T-helper 9 cell (primary cell): Measurements from ENCODE around the gene CMTM1.
"Not testable (repeated sequence)": the region's sequence is repeated elsewhere in the genome, so short reads cannot be mapped to it uniquely, and the experiment has no call there.

Experiments used
- DNase-seq: peaks from one replicate; pipeline ENCODE4 v3.0.0-alpha.2; 2020

CMTM1 gene

GRCh38 chr16:66563574-66564334, 2.5 kb upstream of the CMTM1 start:
- DNase-seq, result no peak

DNA sequence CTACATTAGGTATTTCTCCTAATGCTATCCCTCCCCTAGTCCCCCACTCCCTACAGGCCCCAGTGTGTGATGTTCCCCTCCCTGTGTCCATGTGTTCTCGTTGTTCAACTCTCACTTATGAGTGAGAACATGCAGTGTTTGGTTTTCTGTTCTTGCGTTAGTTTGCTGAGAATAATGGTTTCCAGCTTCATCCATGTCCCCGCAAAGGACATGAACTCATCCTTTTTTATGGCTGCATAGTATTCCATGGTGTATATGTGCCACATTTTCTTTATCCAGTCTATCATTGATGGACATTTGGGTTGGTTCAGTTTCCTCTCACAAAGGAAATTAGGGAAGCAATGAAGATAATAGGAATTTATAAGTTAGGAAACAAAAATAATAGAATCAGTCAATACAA, 1.0 kb downstream of the CMTM1 start:
- DNase-seq, result not testable (repeated sequence)

DNA sequence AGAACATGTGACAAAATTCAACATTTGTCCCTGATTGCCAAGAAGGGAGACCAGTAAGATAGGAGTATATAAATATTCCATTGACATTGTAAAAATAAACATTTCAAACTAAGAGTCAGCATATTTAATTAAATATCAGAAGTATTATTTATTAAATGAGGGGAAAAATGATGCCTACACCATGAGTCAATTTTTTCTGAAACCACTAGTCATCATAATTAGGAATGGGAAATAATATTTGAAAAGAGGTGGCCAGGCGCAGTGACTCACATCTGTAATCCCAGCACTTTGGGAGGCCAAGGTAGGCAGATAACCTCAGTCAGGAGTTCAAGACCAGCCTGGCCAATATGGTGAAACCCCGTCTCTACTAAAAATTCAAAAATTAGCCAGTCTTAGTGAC, 2.1 kb downstream of the CMTM1 start:
- no peak for DNase-seq

- no peak for DNase-seq
These were observed 2.9 kb downstream of the CMTM1 start for GRCh38 chr16:66569131-66569530.

- DNase-seq, result no peak
These were observed 3.7 kb downstream of the CMTM1 start for GRCh38 chr16:66569827-66570405.

- DNase-seq, result no peak
These were observed 6.1 kb downstream of the CMTM1 start for GRCh38 chr16:66572356-66572755.

- DNase-seq, result no peak
These were observed 7.8 kb downstream of the CMTM1 start for GRCh38 chr16:66574081-66574480.

- no peak for DNase-seq
These were observed 8.3 kb downstream of the CMTM1 start for GRCh38 chr16:66574531-66574930.

DNA sequence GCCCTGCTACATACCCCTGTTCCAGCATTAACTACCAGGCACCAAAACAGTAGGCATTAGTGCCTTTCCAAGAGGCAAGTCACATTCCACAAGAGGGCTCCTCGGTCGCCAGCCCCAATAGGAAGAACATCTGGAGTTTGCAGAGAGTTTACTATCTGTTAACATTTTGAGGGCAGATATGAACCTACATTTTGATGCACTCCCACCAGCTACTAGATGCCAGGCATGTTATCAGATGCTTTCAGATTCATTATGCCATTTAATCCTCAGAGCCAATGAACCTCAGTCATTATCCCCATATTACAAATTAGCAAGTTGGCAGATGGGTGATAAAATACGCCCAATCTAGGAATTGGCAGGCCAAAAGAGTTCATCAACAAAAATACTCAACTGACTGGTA, 8.8 kb downstream of the CMTM1 start:
- no peak for DNase-seq

DNA sequence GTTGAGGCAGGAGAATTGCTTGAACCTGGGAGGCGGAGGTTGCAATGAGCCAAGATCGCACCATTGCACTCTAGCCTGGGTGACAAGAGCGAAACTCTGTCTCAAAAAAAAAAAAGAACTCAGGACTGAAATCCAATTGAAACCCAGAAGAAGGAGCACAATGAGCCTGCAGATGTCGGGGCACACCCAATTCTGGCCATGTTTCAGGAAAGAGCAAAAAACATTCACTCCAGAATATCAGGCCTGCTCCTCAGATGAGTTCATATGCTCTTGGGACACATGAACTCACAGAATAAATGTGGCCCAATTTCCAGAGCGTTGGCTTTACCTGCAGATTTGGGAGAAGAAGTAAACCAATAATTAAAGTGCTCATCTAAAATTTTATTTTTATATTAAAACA, 10.1 kb downstream of the CMTM1 start:
- DNase-seq, result no peak

DNA sequence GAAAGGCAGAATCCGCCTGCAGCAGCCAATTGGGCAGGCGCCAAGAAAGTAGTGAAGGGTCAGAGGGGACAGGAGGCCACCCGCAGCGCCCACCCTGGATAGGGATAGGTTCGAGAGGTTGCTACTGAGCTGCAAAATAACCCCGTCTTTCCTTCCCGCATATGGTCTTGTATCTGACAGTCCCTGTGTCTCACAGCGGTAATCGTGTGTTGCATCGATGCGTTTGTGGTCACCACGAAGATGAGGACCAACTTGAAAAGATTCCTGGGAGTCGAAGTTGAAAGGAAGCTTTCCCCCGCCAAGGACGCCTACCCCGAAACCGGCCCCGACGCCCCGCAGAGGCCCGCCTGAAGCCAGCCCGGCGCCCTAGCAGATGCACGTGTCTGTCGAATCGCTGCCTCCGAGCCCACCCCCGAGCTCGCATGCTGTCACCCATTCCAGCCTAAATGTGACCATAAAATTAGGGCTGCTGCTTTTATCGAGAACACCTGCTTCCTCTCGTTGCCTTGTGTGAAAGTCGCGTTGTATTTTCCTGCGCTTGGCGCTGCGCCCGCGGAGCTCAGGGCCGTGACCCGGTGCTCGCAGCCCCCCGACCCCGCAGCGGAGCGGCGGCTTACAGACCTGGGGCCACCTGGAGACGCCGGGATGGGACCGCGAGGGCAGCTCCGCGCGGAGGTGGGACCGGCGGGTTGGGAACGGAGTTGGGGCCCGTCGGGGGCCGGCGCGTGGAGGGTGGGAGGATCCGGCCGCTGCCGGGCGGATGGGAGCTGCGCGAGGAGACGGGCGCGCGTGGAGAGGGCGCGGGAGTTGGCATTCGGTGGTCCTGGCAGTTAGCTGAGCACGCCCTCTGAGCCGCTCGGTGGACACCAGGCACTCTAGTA, 12.7 kb downstream of the CMTM1 start, which contains the start of gene CMTM2:
CMTM2 (plus strand) TSS at position 813 of the 881 bp plus-strand sequence. CDS start 145 bp downstream, outside the sequence.
- DNase-seq, result no peak

GRCh38 chr16:66580605-66581209, 14.5 kb downstream of the CMTM1 start:
- no peak for DNase-seq

- DNase-seq, result no peak
These were observed 15.2 kb downstream of the CMTM1 start for GRCh38 chr16:66581246-66581952.

- DNase-seq, result no peak
These were observed 19.4 kb downstream of the CMTM1 start for GRCh38 chr16:66585481-66586239.

- DNase-seq, result no peak
These were observed 21.8 kb downstream of the CMTM1 start for GRCh38 chr16:66587881-66588600.

GRCh38 chr16:66588981-66589713, 22.9 kb downstream of the CMTM1 start:
- peak; percentile 36 for DNase-seq

DNA sequence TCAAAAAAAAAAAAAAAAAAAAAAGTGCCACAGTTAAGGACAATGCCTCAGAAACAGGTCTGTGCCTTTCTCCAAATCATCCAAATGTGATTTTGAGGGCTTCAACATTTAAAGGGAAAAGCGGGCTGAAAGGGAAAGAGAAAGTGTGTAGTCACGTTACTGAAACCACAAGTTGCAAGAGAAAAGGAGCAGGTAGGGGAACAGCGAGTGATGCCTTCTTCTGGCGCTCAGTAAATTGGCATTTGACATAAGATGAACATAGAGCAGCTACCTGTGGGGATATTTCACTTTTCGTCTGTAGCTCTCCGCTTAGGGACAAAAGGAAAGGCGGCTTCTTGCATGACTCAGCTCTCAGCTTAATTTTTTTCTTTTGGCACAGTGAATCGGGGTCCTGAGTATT, 24.1 kb downstream of the CMTM1 start:
- DNase-seq, result no peak

- no peak for DNase-seq
These were observed 24.8 kb downstream of the CMTM1 start for GRCh38 chr16:66591018-66591417.

DNA sequence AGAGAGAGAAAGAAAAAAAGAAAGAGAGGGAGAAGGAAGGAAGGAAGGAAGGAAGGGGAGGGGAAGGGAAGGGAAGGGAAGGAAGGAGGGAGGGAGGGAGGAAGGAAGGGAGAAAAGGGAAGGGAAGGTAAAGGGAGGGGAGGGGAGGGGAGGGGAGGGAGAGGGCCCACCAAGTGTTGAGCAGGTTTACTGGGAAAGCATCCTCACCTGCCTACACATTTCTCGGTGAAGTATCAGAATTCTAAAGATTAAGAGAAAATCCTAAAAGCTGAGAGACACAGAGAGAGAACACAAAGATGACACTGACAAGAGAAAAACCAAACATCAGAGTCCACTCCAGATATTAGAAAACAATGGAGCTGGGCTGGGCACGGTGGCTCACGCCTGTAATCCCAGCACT, 26.0 kb downstream of the CMTM1 start:
- no peak for DNase-seq

GRCh38 chr16:66592814-66593213, 26.6 kb downstream of the CMTM1 start:
- no peak for DNase-seq
